ENCODE results near the gene CLMN.

GRCh38 chr14:95362138-95362494, 42.4 kb upstream of the CLMN start:
- TF ChIP-seq EZH2 (IDR thresholded peaks at IDR 0.05; ENCODE audit: borderline replicate concordance, low read depth, low read length, poor library complexity, severe bottlenecking) (no peak), CTCF (conservative IDR thresholded peaks at IDR 0.05; ENCODE audit: low read depth, low read length) (no peak)
